Activated CD4-positive, alpha-beta T cell treated with anti-CD3 and anti-CD28 coated beads, Interleukin-2, amount 50 U/mL, for 16 hours (primary cell): ENCODE data around the gene NAV2.

Experiments
- DNase-seq: peaks from one replicate; pipeline ENCODE4 v3.0.0-alpha.2; 2020

The NAV2 gene

GRCh38 chr11:19718951-19719350 lies 6.3 kb downstream of the NAV2 start:
- DNase-seq = no peak

DNA sequence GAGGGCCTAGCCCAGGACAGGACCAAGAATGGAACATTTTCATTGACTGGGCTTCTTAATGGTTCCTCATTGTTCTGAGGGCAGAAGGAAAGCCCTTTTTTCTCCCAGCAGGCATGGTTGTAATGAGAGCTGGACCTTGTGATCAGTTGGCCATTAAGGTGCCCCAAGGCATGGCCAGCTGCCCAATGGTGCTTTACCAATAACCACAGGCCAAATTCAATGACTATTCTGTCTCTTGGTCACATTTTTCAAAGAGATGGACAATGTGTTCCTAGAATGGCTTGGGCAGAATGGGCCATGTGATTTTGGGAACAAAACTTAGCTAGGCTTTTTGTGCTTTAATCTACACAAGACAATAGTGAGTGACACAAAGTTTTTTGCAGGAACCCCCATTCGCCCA lies 7.3 kb downstream of the NAV2 start:
- DNase-seq = no peak

DNA sequence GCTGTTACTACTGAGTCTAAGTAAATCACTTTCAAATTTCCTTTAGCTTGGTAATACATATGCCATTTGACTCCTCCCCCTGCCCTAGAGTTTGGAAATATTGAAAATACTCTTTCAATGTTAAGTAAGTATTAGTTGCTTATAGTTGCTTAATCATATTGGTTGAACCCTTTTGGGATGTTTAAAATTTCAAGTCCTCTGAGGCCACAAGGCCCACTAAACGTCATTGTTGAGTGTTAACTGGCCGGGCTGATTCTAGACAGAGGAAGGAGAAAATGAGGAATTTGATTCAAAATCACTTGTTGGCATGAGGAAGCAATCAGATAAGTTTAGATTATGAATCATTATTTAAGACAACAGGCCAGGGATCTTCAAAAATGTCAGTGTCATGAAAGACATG lies 8.5 kb downstream of the NAV2 start:
- no peak for DNase-seq

- DNase-seq = no peak
Measured at GRCh38 chr11:19722702-19723101, 10.1 kb downstream of the NAV2 start.

DNA sequence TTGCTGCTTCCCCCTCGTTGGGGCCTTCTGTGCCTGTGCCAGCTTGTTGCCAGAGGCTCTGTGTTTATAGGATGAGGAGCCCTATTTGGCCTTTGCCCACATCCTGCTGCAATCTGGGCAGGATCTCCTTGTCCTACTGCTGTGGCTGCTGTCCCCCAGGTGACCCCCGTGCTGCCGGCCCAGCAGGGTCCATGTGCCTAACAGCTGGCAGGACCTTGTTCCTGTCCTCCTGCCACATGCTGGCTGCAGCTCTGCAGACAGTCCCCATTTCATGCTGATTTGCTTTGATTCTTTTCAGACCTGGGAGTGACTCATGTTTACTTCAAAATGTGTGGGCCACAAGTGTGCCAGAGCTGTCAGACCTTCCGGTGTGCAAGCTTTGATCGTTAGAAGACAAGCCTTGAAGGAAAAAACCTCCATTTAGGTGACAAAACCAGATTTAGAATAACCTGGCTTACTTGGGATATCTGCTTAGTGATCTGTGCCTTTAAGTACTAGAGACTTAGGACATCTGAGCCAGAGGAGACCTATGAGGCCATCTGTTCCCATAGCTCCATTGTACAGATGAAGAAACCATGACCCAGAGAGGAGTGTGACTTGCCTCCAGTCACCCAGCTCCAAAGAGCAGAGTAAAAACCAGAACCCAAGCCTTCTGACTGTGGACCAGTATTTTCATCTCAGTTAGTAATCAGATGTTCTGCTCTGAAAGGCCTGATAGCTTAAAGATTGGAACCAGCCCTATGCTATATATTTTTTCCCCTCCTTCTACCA lies 11.1 kb downstream of the NAV2 start:
- peak; percentile 69 for DNase-seq

DNA sequence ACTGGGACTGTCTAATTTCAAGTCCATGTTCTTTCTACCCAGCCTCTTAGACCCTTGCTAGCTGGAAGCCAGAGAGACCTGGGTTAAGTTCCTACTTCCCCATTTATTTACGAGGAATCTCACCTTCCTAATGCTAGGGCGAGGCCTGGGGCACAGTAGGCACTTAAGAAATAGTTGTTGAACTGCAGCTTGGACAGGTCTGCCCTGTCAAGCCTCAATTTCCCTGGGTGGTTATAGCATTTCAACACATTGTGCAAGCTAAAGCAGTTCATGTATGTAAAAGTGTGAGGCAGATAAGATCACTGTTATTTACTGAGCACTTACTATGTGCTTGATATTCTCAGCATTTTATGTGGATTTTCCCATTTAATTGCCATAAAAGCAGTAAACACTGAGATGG lies 12.1 kb downstream of the NAV2 start:
- DNase-seq = no peak

DNA sequence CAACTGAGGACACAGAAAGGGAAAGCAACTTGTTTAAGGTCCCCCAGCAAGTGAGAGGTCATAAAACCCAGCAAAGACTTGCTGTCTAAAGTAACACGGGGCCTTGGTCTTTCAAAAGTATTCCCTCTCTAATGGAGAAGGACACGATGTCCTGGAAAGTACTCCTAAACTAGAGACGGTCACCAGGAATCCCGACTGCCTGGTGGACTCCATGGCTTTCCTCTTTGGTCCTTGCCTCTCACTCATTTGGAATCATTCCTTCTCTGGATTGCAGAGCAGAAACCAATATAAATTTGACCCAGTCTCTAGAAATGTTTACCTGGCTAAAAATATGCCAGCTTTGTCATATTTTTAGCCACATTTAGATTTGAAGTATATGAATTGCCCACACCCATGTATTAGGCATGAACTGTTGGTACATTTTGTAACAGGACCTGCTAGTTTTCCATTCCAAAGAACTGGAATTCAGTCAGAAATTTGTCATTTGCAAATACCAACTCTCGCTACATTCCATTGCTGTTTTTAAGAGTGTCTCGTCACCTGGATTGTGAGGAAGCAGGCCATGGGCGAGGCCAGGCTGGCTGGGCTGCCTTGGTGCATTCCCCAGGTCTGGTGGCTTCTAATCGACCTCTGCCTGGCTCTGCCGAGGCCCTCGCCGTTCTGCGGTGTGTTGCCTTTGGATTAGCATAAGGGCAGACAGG lies 12.9 kb downstream of the NAV2 start:
- no peak for DNase-seq

DNA sequence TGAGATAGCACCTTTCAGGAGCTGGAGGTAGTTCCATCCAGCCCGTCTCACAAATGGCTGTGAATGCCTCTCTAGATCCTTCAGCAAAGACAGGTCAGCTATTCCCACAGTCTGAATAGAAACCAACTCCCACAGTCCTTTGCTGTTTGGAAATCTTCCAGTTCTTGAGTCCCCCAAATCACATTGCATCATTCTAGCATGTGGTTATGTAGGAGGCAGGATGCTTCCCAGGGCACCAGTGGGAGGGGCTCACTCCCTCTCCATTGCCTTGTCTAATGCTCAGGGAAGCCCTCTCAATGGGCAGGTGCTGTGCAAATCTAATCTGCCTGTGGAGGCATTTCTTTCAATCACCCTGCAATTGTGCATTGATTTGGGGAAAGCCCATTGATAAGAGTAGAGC lies 14.6 kb downstream of the NAV2 start:
- DNase-seq = no peak

DNA sequence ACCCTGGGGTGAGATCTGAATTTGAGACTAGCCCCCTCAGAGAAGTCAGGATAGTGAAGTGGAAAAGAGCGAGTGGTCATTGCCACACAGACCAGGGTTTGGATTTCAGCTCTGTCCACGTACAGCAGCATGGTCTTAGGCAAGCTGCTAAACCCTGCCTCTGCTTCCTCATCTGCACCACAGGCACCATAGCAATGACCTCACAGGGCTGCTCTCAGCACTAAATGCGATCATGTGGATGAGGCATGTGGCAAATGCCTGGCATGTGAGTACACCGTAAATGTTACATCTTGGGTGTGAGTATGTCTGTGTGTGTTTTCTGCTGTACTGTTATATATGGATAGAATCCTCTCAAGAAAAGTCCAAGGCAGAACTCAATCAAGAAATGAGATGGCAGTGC lies 15.8 kb downstream of the NAV2 start:
- DNase-seq = no peak

DNA sequence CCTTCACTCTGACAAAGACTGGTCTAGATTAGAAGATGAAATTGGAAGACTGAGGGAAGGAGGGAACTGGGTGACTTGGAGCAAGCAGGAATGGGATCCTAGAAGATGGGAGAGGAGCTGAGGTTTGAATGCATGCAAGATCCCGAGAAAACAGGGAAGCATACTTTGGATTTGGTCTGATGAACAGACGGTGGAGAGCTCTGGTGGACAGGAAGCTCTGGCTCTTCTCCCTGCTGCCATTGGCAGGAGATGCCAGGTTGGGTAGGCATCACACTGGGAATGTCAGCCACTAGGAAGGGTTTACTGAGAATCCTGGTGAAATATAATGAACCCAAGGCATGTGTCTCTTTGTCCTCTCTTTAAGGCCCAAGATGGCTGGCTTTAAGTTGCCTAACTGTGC lies 16.5 kb downstream of the NAV2 start:
- DNase-seq = no peak

DNA sequence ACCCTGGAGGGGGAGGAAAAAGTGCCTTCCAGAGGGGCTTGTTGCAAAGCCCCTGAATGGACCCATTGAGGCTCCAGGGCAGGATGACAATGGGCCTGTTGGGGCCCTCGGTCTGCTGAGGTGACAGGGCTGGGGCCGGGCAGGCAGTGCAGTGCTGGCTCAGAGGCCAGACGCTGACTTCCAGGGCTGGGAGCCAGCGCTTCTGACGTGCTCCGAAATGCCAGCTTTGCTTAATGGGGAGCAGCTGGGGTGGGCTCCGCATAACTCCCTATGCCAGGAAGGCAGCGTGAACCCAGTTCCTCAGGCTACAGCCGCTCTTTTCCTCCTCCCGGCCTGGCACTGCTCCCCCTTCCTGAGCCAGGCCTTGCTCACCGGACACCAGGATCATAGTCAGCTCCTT lies 17.7 kb downstream of the NAV2 start:
- no peak for DNase-seq

DNA sequence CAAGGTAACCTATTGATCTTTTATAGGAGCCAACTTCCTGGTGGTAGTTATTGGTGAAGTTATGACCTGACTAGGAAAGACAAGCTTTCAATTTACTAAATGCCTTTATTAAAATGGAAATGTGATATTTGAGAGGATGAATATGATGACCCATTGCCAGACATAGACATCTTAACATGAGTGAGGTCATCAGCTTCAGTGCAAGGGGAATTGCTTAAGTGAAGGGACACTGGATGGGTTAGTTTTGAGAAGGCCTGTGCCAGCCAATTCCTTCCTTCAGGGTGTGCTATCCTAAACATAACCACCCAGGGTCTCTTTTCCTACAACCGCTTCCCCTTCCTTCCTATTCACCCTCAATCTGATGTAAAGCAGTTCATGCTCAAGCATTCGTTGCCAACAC lies 21.5 kb downstream of the NAV2 start:
- DNase-seq = no peak

GRCh38 chr11:19735157-19735908 lies 22.7 kb downstream of the NAV2 start:
- no peak for DNase-seq

GRCh38 chr11:19735909-19736498 lies 23.4 kb downstream of the NAV2 start:
- no peak for DNase-seq

GRCh38 chr11:19736831-19737230 lies 24.2 kb downstream of the NAV2 start:
- DNase-seq = no peak

- DNase-seq = no peak
Measured at GRCh38 chr11:19737575-19737974, 24.9 kb downstream of the NAV2 start.

GRCh38 chr11:19738124-19738523 lies 25.5 kb downstream of the NAV2 start:
- no peak for DNase-seq

DNA sequence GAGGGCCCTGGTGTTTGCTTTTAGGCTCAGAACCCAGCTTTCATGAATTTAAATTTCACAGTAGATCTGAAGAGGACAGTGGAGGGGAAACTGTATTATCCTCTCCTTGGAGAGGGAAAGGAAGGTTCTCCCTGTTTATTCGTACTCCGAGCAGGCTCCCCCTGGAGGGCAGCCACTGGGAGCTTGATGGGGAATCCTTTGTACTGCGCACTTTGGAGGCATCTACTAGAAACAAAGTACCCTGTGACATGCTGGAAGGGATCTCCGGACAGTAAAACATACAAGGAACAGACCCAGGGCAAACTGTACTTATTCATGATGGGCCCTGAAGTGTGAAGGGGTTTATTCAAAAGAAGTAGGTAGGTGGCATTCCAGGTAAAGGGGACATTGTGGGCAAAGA lies 27.2 kb downstream of the NAV2 start:
- no peak for DNase-seq

GRCh38 chr11:19740586-19740985 lies 27.9 kb downstream of the NAV2 start:
- DNase-seq = no peak

GRCh38 chr11:19742588-19743292 lies 30.1 kb downstream of the NAV2 start:
- peak; percentile 67 for DNase-seq

GRCh38 chr11:19743622-19744021 lies 31.0 kb downstream of the NAV2 start:
- no peak for DNase-seq

DNA sequence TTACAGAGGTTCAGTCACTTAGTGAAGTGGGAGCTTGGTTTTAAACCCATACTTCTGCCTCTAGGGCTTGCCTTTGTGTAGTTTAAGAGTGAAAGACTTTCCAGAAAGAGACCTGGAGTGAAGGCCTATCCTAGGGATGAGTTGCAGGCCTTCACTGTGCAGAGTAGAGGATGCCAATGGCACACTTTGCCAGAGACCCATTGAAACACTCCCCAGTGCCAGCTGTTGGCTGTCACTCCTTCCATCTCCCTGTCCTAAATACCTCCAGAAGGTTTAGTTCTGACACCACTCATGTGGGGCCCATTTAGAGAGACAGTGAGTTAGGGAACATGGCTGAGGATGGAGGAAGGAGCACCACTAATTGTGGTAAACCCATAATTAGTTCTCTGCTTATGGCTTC lies 31.5 kb downstream of the NAV2 start:
- DNase-seq = no peak

DNA sequence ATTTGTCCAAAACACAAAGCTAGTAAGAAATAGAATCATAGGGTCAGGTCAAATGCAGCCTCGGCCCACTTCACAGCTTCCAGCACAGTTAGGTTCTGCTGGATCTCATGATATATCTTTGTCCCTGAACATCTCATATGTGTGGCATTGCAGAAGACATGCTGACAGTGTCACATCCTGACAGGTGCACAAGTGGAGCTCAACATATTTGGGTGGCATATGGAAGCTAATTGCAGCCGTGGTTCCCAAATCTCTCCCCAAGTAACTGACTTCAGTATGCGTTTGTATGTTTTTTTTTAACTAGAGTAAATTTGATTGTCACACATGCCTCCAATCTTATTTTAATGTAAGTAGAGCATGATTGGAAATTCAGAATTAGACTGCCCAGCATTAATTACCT lies 33.4 kb downstream of the NAV2 start:
- no peak for DNase-seq
